Liver (tissue), 9 donors: ENCODE measurements around the gene MAP3K5. TPM values are rescaled to one million over a fixed set of nuclear protein-coding genes. Genes with fewer than 3 reads are reported as not detected.

Experiments
- DNase-seq: peaks from one replicate; pipeline ENCODE4 v3.0.0-alpha.2; 2017; ENCODE audit warnings: low spot score
- H3K27ac ChIP-seq, 2 donors: one replicate each; pipeline ENCODE4 v1.7.0; 2013; ENCODE audit warnings: inconsistent platforms in 2 of 2, low read length in 2 of 2, control low read depth in 1 of 2, low read depth in 1 of 2, mild to moderate bottlenecking in 1 of 2
- H3K27me3 ChIP-seq, 4 donors: one replicate each; pipeline versions ENCODE4 v1.6.1 to v1.7.0; 2013; ENCODE audit warnings: low read length in 3 of 4, inconsistent platforms in 1 of 4, mild to moderate bottlenecking in 1 of 4, moderate library complexity in 1 of 4; ENCODE audit not compliant: control insufficient read depth in 4 of 4, insufficient read depth in 4 of 4
- H3K36me3 ChIP-seq, 4 donors: one replicate each; pipeline versions ENCODE4 v1.6.1 to v1.7.0; 2013; ENCODE audit warnings: low read length in 3 of 4, mild to moderate bottlenecking in 3 of 4, low read depth in 1 of 4, moderate library complexity in 1 of 4; ENCODE audit not compliant: control insufficient read depth in 4 of 4, insufficient read depth in 3 of 4
- H3K4me1 ChIP-seq, 4 donors: one replicate each; pipeline versions ENCODE4 v1.6.1 to v1.7.0; 2013; ENCODE audit warnings: low read length in 3 of 4, mild to moderate bottlenecking in 3 of 4, moderate library complexity in 1 of 4; ENCODE audit not compliant: control insufficient read depth in 4 of 4, insufficient read depth in 4 of 4
- H3K4me3 ChIP-seq, 3 donors: one replicate each; pipeline versions ENCODE4 v1.6.1 to v1.7.0; 2013; ENCODE audit warnings: low read length in 3 of 3, control low read depth in 1 of 3, low read depth in 1 of 3, mild to moderate bottlenecking in 1 of 3
- H3K9ac ChIP-seq, 2 donors: one replicate each; pipeline ENCODE4 v1.7.0; 2013; ENCODE audit warnings: low read length in 2 of 2, mild to moderate bottlenecking in 2 of 2, moderate library complexity in 2 of 2, control low read depth in 1 of 2, low read depth in 1 of 2
- H3K9me3 ChIP-seq, 4 donors: one replicate each; pipeline versions ENCODE4 v1.6.1 to v1.7.0; 2013; ENCODE audit warnings: low read length in 3 of 4; ENCODE audit not compliant: control insufficient read depth in 4 of 4
- EGR1 ChIP-seq, 2 donors: IDR thresholded peaks; 2 replicates each; pipeline ENCODE4 v1.6.1; 2016 to 2018; ENCODE audit warnings: antibody characterized with exemption in 2 of 2, low read depth in 2 of 2
- FOXA1 ChIP-seq: IDR thresholded peaks from 2 replicates; pipeline ENCODE4 v1.6.1; 2016; ENCODE audit warnings: antibody characterized with exemption
- FOXA2 ChIP-seq: IDR thresholded peaks from 2 replicates; pipeline ENCODE4 v1.6.1; 2016; ENCODE audit warnings: antibody characterized with exemption
- GABPA ChIP-seq, 2 donors: IDR thresholded peaks in 1 of 2; conservative IDR thresholded peaks in 1 of 2; 2 replicates each; pipeline ENCODE4 v1.6.1; 2016; ENCODE audit warnings: antibody characterized with exemption in 2 of 2, mild to moderate bottlenecking in 1 of 2, moderate library complexity in 1 of 2
- HNF4A ChIP-seq, 2 donors: conservative IDR thresholded peaks; 2 replicates each; pipeline ENCODE4 v1.6.1; 2016; ENCODE audit warnings: antibody characterized with exemption in 2 of 2, mild to moderate bottlenecking in 2 of 2
- HNF4G ChIP-seq: IDR thresholded peaks from 2 replicates; pipeline ENCODE4 v1.6.1; 2016; ENCODE audit warnings: antibody characterized with exemption
- JUND ChIP-seq, 2 donors: IDR thresholded peaks; 2 replicates each; pipeline ENCODE4 v1.6.1; 2016; ENCODE audit warnings: antibody characterized with exemption in 2 of 2
- NR2F2 ChIP-seq: IDR thresholded peaks from 2 replicates; pipeline ENCODE4 v1.6.1; 2016; ENCODE audit warnings: antibody characterized with exemption
- RAD21 ChIP-seq, 2 donors: IDR thresholded peaks; 2 replicates each; pipeline ENCODE4 v1.6.1; 2016; ENCODE audit warnings: antibody characterized with exemption in 2 of 2, mild to moderate bottlenecking in 2 of 2
- RXRA ChIP-seq, 2 donors: IDR thresholded peaks; 2 replicates each; pipeline ENCODE4 v1.6.1; 2017 to 2018; ENCODE audit warnings: antibody characterized with exemption in 2 of 2, mild to moderate bottlenecking in 1 of 2
- SP1 ChIP-seq: IDR thresholded peaks from 2 replicates; pipeline ENCODE4 v1.6.1; 2018; ENCODE audit warnings: antibody characterized with exemption, mild to moderate bottlenecking
- TAF1 ChIP-seq: conservative IDR thresholded peaks from 2 replicates; pipeline ENCODE4 v1.6.1; 2016; ENCODE audit warnings: antibody characterized with exemption, mild to moderate bottlenecking
- YY1 ChIP-seq: IDR thresholded peaks from 2 replicates; pipeline ENCODE4 v1.6.1; 2016; ENCODE audit warnings: antibody characterized with exemption, mild to moderate bottlenecking
- WGBS: extraction: QIAGEN DNeasy Blood & Tissue Kit; methylation state at CpG from one replicate; pipeline ENCODE4 v1.1.7; 2013; 5-methylcytosine and 5-hydroxymethylcytosine counted together
- polyA plus RNA-seq, 2 donors: library from polyadenylated mRNA; stranded (reverse) in 1 of 2; unstranded in 1 of 2; fragments of 200-250 nt in 1 of 2; fragments of >200 nt in 1 of 2; fragmentation: Nextera tagmentation in 1 of 2; extraction: Ambion mirVana in 1 of 2; gene quantifications; one replicate each; pipeline versions ENCODE4 v1.2.1 to v1.2.3, GENCODE V29; 2013 to 2015
- total RNA-seq, 2 donors: library from RNA; depleted of rRNA; stranded (reverse); fragments of >200 nt; gene quantifications; one replicate each; pipeline ENCODE4 v1.2.3, GENCODE V29; 2014
- TF ChIP-seq, protein P1 (sequence below): fragments of 150-350 bp; IDR thresholded peaks from 2 replicates; pipeline ENCODE4 v1.5.1; 2017; ENCODE audit warnings: improper control_type of control experiment, low read depth, low read length; ENCODE audit not compliant: missing input control
- TF ChIP-seq, protein P2 (sequence below): IDR thresholded peaks from 2 replicates; pipeline ENCODE4 v1.6.1; 2016; ENCODE audit warnings: antibody characterized with exemption
- TF ChIP-seq, protein P3 (sequence below): IDR thresholded peaks from 2 replicates; pipeline ENCODE4 v1.6.1; 2016; ENCODE audit warnings: antibody characterized with exemption
- TF ChIP-seq, protein P4 (sequence below): IDR thresholded peaks from 2 replicates; pipeline ENCODE4 v1.6.1; 2016; ENCODE audit warnings: antibody characterized with exemption
- TF ChIP-seq, protein P5 (sequence below): IDR thresholded peaks from 2 replicates; pipeline ENCODE4 v1.6.1; 2016; ENCODE audit warnings: antibody characterized with exemption, mild to moderate bottlenecking
- donor health status: healthy.
- donor health status: healthy.
- donor health status: healthy.
- donor health status: healthy.
- donor health status: healthy.

The MAP3K5 gene
- total and polyA plus RNA-seq, 4 donors: 2.9 to 18.0 (median 5.5) TPM

DNA sequence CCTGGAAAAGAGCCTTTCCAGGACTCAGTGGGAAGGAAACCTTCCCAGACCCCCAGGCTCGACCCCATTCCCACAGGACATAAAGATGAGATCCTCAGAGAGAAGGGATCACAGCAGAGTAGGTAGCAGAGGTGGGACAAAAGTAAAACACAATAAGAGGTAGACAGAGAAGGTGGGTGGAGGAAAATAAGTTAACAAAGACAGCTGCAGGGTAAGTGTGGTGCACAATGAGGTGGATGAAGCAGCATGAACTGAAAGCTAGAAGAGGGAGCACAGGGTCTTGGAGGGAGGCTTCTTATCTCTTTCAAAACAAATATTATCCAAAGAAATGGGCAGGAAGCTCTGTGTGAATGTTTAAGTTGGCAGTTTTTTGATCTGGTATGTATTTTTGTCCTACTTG lies 228.1 kb downstream of the MAP3K5 start:
- TF ChIP-seq NR2F2 (no peak), HNF4G (no peak), RAD21 (IDR thresholded peaks at IDR 0.05) (no peak), YY1 (no peak), EGR1 (IDR thresholded peaks at IDR 0.05; ENCODE audit: low read depth in 2 of 2) (no peak)
- H3K36me3 ChIP-seq: peaks cover 0 to 6% (median 3%) of the 10 kb centered on the region in 4 donors
- no peak overlapping the region for H3K9ac ChIP-seq
- no peak for DNase-seq
- no peak overlapping the region for H3K27ac ChIP-seq
- H3K9me3 ChIP-seq: no peaks in the 10 kb centered on the region
- 83% methylated on average over 1 of the region's 1 CpG for WGBS
- H3K4me3 ChIP-seq: no peak overlapping the region
- no peaks in the 10 kb centered on the region for H3K27me3 ChIP-seq
- peaks cover 0 to 6% (median 2%) of the 10 kb centered on the region in 4 donors for H3K4me1 ChIP-seq

DNA sequence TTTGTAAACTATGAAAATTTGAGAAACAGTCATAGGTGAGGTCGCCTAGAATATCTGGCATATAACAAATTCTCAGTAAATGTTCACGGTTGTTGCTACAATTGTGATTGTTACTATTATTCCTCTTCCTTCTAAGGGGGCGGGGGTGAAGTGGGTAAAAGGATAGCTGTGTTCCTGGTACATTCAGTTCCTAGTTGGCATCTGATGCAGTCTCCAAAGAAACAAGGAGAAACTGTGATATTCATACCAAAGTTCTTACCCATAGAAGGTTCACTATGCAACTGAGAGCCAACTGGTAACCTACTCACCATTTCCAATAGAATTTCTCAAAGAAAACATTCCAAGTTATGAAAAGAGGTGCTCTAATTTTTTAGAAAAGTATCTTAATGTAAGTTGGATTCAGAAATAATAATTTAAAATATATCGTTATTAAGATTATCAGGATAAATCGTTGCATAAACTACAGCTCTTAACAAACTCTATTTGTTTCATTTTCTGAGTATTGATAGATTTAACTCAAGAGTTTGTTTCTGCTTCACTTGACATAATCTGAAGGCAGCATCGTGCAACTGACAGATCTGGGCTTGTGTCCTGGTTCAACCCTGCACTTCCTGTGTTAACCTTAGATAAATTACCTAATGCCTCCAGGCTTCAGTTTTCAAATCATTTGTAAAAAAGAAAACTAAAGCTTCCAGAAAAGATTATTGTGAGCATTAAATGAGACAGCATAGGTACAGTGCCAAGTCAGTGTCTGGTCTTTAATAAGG lies 228.7 kb downstream of the MAP3K5 start:
- Histone ChIP-seq H3K9ac (no peak overlapping the region), H3K4me1 (peaks cover 0 to 6% (median 2%) of the 10 kb centered on the region in 4 donors), H3K9me3 (no peaks in the 10 kb centered on the region), H3K27ac (no peak overlapping the region), H3K27me3 (no peaks in the 10 kb centered on the region), H3K4me3 (no peak overlapping the region), H3K36me3 (peaks cover 0 to 6% (median 3%) of the 10 kb centered on the region in 4 donors)
- TF ChIP-seq HNF4A (conservative IDR thresholded peaks at IDR 0.05) (no peak), SP1 (no peak), JUND (IDR thresholded peaks at IDR 0.05) (no peak), TAF1 (no peak), EGR1 (IDR thresholded peaks at IDR 0.05; ENCODE audit: low read depth in 2 of 2) (no peak), GABPA (IDR thresholded peaks at IDR 0.05 in 1 of 2, conservative IDR thresholded peaks at IDR 0.05 in 1 of 2) (no peak), FOXA1 (no peak), NR2F2 (no peak), RXRA (IDR thresholded peaks at IDR 0.05) (no peak), FOXA2 (no peak), YY1 (no peak), HNF4G (no peak)
- TF ChIP-seq, protein P1, sequence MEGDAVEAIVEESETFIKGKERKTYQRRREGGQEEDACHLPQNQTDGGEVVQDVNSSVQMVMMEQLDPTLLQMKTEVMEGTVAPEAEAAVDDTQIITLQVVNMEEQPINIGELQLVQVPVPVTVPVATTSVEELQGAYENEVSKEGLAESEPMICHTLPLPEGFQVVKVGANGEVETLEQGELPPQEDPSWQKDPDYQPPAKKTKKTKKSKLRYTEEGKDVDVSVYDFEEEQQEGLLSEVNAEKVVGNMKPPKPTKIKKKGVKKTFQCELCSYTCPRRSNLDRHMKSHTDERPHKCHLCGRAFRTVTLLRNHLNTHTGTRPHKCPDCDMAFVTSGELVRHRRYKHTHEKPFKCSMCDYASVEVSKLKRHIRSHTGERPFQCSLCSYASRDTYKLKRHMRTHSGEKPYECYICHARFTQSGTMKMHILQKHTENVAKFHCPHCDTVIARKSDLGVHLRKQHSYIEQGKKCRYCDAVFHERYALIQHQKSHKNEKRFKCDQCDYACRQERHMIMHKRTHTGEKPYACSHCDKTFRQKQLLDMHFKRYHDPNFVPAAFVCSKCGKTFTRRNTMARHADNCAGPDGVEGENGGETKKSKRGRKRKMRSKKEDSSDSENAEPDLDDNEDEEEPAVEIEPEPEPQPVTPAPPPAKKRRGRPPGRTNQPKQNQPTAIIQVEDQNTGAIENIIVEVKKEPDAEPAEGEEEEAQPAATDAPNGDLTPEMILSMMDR: no peak
- TF ChIP-seq, protein P2, sequence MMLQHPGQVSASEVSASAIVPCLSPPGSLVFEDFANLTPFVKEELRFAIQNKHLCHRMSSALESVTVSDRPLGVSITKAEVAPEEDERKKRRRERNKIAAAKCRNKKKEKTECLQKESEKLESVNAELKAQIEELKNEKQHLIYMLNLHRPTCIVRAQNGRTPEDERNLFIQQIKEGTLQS: no peak
- TF ChIP-seq, protein P3, sequence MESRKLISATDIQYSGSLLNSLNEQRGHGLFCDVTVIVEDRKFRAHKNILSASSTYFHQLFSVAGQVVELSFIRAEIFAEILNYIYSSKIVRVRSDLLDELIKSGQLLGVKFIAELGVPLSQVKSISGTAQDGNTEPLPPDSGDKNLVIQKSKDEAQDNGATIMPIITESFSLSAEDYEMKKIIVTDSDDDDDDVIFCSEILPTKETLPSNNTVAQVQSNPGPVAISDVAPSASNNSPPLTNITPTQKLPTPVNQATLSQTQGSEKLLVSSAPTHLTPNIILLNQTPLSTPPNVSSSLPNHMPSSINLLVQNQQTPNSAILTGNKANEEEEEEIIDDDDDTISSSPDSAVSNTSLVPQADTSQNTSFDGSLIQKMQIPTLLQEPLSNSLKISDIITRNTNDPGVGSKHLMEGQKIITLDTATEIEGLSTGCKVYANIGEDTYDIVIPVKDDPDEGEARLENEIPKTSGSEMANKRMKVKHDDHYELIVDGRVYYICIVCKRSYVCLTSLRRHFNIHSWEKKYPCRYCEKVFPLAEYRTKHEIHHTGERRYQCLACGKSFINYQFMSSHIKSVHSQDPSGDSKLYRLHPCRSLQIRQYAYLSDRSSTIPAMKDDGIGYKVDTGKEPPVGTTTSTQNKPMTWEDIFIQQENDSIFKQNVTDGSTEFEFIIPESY: no peak
- TF ChIP-seq, protein P4, sequence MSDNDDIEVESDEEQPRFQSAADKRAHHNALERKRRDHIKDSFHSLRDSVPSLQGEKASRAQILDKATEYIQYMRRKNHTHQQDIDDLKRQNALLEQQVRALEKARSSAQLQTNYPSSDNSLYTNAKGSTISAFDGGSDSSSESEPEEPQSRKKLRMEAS: no peak
- TF ChIP-seq, protein P5, sequence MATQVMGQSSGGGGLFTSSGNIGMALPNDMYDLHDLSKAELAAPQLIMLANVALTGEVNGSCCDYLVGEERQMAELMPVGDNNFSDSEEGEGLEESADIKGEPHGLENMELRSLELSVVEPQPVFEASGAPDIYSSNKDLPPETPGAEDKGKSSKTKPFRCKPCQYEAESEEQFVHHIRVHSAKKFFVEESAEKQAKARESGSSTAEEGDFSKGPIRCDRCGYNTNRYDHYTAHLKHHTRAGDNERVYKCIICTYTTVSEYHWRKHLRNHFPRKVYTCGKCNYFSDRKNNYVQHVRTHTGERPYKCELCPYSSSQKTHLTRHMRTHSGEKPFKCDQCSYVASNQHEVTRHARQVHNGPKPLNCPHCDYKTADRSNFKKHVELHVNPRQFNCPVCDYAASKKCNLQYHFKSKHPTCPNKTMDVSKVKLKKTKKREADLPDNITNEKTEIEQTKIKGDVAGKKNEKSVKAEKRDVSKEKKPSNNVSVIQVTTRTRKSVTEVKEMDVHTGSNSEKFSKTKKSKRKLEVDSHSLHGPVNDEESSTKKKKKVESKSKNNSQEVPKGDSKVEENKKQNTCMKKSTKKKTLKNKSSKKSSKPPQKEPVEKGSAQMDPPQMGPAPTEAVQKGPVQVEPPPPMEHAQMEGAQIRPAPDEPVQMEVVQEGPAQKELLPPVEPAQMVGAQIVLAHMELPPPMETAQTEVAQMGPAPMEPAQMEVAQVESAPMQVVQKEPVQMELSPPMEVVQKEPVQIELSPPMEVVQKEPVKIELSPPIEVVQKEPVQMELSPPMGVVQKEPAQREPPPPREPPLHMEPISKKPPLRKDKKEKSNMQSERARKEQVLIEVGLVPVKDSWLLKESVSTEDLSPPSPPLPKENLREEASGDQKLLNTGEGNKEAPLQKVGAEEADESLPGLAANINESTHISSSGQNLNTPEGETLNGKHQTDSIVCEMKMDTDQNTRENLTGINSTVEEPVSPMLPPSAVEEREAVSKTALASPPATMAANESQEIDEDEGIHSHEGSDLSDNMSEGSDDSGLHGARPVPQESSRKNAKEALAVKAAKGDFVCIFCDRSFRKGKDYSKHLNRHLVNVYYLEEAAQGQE: no peak
- 88% methylated on average over 6 of the region's 6 CpGs for WGBS
- no peak for DNase-seq
